ENCODE data around the gene CLTC.
"Not testable (repeated sequence)": the region's sequence is repeated elsewhere in the genome, so short reads cannot be mapped to it uniquely, and the experiment has no call there.

DNA sequence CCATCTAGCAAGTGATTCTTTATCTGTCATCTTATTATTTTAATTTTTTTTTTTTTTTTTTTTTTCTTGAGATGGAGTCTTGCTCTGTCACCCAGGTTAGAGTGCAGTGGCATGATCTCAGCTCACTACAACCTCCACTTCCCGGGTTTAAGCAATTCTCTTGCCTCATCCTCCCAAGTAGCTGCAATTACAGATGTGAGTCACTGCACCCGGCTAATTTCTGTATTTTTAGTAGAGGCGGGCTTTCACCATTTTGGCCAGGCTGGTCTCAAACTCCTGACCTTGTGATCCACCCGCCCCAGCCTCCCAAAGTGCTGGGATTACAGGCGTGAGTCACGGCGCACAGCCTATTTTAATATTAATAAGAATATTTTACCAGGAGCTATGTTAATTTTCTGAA lies 36.9 kb downstream of the CLTC start:
- TF ChIP-seq, protein P1, sequence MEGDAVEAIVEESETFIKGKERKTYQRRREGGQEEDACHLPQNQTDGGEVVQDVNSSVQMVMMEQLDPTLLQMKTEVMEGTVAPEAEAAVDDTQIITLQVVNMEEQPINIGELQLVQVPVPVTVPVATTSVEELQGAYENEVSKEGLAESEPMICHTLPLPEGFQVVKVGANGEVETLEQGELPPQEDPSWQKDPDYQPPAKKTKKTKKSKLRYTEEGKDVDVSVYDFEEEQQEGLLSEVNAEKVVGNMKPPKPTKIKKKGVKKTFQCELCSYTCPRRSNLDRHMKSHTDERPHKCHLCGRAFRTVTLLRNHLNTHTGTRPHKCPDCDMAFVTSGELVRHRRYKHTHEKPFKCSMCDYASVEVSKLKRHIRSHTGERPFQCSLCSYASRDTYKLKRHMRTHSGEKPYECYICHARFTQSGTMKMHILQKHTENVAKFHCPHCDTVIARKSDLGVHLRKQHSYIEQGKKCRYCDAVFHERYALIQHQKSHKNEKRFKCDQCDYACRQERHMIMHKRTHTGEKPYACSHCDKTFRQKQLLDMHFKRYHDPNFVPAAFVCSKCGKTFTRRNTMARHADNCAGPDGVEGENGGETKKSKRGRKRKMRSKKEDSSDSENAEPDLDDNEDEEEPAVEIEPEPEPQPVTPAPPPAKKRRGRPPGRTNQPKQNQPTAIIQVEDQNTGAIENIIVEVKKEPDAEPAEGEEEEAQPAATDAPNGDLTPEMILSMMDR (IDR thresholded peaks at IDR 0.05), result not testable (repeated sequence)
- not testable (repeated sequence) for TF ChIP-seq EZH2phosphoT487, EZH2 (IDR thresholded peaks at IDR 0.05)

All from neural progenitor cell (in vitro differentiated cells).